Measurements from ENCODE around the gene MEF2C.

GRCh38 chr5:88716101-88716500 lies 166.9 kb downstream of the MEF2C start:
- TF ChIP-seq EZH2phosphoT487 (IDR thresholded peaks at IDR 0.05; ENCODE audit: borderline replicate concordance), result no peak
- TF ChIP-seq, protein P1, sequence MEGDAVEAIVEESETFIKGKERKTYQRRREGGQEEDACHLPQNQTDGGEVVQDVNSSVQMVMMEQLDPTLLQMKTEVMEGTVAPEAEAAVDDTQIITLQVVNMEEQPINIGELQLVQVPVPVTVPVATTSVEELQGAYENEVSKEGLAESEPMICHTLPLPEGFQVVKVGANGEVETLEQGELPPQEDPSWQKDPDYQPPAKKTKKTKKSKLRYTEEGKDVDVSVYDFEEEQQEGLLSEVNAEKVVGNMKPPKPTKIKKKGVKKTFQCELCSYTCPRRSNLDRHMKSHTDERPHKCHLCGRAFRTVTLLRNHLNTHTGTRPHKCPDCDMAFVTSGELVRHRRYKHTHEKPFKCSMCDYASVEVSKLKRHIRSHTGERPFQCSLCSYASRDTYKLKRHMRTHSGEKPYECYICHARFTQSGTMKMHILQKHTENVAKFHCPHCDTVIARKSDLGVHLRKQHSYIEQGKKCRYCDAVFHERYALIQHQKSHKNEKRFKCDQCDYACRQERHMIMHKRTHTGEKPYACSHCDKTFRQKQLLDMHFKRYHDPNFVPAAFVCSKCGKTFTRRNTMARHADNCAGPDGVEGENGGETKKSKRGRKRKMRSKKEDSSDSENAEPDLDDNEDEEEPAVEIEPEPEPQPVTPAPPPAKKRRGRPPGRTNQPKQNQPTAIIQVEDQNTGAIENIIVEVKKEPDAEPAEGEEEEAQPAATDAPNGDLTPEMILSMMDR (IDR thresholded peaks at IDR 0.05 in 2 of 3, conservative IDR thresholded peaks at IDR 0.05 in 1 of 3; ENCODE audit: borderline replicate concordance in 1 of 3, insufficient read depth in 1 of 3, low read depth in 2 of 3, low read length in 2 of 3), result no peak
- TF ChIP-seq POLR2AphosphoS5 (IDR thresholded peaks at IDR 0.05; ENCODE audit: low read depth, low read length), result no peak
- TF ChIP-seq YY1 (IDR thresholded peaks at IDR 0.05; ENCODE audit: extremely low read depth, insufficient replicate concordance, low read depth, low read length), result no peak
